Hepatocyte (in vitro differentiated cells): Measurements from ENCODE around the gene MAMDC2. TPM values are rescaled to one million over a fixed set of nuclear protein-coding genes. Genes with fewer than 3 reads are reported as not detected.
A peak's percentile ranks its signal among the peaks of the same experiment; 100 is the strongest.

Experiments used
- DNase-seq: peaks from one replicate; pipeline ENCODE4 v3.0.0-alpha.2; 2016; ENCODE audit warnings: low spot score
- H2AFZ ChIP-seq: fragments of 200-600 bp; sonication (generic); 2 replicates; pipeline ENCODE4 v1.6.0; 2016; ENCODE audit warnings: antibody characterized with exemption, mild to moderate bottlenecking
- H3K27ac ChIP-seq: fragments of 200-600 bp; sonication (generic); 2 replicates; pipeline ENCODE4 v1.5.1; 2016; ENCODE audit warnings: mild to moderate bottlenecking
- H3K27me3 ChIP-seq: fragments of 200-600 bp; sonication (generic); 2 replicates; pipeline ENCODE4 v1.6.1; 2016
- H3K36me3 ChIP-seq: fragments of 200-600 bp; sonication (generic); replicated peaks from 2 replicates; pipeline ENCODE4 v1.5.1; 2016; ENCODE audit warnings: low read depth; ENCODE audit not compliant: insufficient read depth
- H3K4me1 ChIP-seq: fragments of 200-600 bp; sonication (generic); 2 replicates; pipeline ENCODE4 v1.5.1; 2016; ENCODE audit warnings: mild to moderate bottlenecking, moderate library complexity; ENCODE audit not compliant: insufficient read depth
- H3K4me2 ChIP-seq: fragments of 200-600 bp; sonication (generic); 2 replicates; pipeline ENCODE4 v1.6.0; 2016
- H3K4me3 ChIP-seq: fragments of 200-600 bp; sonication (generic); 2 replicates; pipeline ENCODE4 v1.5.1; 2016; ENCODE audit warnings: mild to moderate bottlenecking
- H3K79me2 ChIP-seq: fragments of 200-600 bp; sonication (generic); 2 replicates; pipeline ENCODE4 v1.6.0; 2017; ENCODE audit warnings: mild to moderate bottlenecking
- H3K9me2 ChIP-seq: fragments of 200-600 bp; sonication (generic); replicated peaks from 2 replicates; pipeline ENCODE4 v1.6.0; 2017; ENCODE audit warnings: mild to moderate bottlenecking; ENCODE audit not compliant: insufficient read depth
- H3K9me3 ChIP-seq: fragments of 200-600 bp; sonication (generic); 2 replicates; pipeline ENCODE4 v1.5.1; 2016; ENCODE audit warnings: low read depth, mild to moderate bottlenecking
- H4K20me1 ChIP-seq: fragments of 200-600 bp; sonication (generic); 2 replicates; pipeline ENCODE4 v1.6.0; 2016; ENCODE audit warnings: mild to moderate bottlenecking; ENCODE audit not compliant: insufficient read depth, poor library complexity, severe bottlenecking
- EZH2 ChIP-seq: fragments of 200-600 bp; sonication (generic); IDR thresholded peaks from 2 replicates; pipeline ENCODE4 v1.6.1; 2016; ENCODE audit warnings: antibody characterized with exemption, mild to moderate bottlenecking, borderline replicate concordance
- EZH2phosphoT487 ChIP-seq: fragments of 200-600 bp; sonication (generic); IDR thresholded peaks from one replicate; pipeline ENCODE4 v1.6.1; 2018; ENCODE audit warnings: antibody characterized with exemption, mild to moderate bottlenecking, low read depth, moderate library complexity; ENCODE audit not compliant: unreplicated experiment, severe bottlenecking
- WGBS: methylation state at CpG from one replicate; pipeline ENCODE4 v1.1.6; 2016; ENCODE audit warnings: low lambda C conversion rate; ENCODE audit errors: missing lambda C conversion rate; 5-methylcytosine and 5-hydroxymethylcytosine counted together
- polyA plus RNA-seq: library from polyadenylated mRNA; unstranded; fragments of >200 nt; fragmentation: Nextera tagmentation; extraction: Ambion mirVana; gene quantifications from 2 replicates; pipeline ENCODE4 v1.2.1, GENCODE V29; 2016
- total RNA-seq: library from RNA; depleted of rRNA; stranded (reverse); fragments of >200 nt; gene quantifications from 2 replicates; pipeline ENCODE4 v1.2.3, GENCODE V29; 2014
- TF ChIP-seq, protein P1 (sequence below): fragments of 200-600 bp; sonication (generic); IDR thresholded peaks from 2 replicates; pipeline ENCODE4 v1.5.1; 2016; ENCODE audit warnings: antibody characterized with exemption, mild to moderate bottlenecking; ENCODE audit not compliant: poor library complexity

MAMDC2 gene
- total and polyA plus RNA-seq, 2 experiments from 2014 or later, result 0.65 to 1.9 TPM

DNA sequence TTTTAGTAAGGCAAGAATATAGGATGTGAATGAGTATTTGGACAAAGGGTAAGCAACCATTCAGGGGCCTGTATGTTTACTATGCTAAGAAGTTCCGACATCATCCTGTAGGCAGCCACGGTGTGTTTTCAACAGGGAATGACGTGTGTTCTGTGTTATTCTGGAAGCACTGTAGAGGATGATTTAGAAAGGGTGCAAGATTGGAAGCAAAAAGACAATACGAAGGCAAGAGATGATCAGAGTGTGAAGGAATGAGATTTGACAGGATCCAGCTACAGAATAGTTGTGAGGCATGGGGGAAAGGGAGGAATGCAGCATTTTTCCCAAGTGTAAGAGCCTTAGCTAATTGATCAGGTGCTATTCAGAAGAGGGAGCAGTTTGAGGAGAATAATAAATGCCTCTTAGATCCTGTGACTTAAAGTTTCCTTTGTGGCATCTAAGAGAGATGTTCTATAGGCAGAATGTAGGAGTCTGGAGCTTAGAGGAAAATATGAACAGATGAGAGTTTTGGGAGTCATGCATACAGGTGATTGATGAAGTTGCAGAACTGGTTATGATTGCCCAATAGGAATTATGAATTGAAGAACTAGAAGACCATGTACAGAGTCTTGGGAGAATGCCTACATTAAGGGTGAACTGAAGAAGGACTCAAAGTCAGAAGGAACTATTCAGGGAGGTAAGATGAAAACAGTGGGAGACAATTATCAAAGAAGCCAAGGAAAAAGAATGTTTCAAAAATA is 217.7 kb downstream of the MAMDC2 start:
- H3K9me2 ChIP-seq, result no peaks in the 10 kb centered on the region
- H3K9me3 ChIP-seq, result no peaks in the 10 kb centered on the region
- H3K27ac ChIP-seq, result peak overlapping the region; percentile 96
- H3K36me3 ChIP-seq, result no peaks in the 10 kb centered on the region
- H2AFZ ChIP-seq, result no peak overlapping the region
- peak overlapping the region; percentile 75 for H3K4me2 ChIP-seq
- H3K27me3 ChIP-seq, result no peaks in the 10 kb centered on the region
- WGBS, result 70% methylated on average over 4 of the region's 4 CpGs
- DNase-seq, result no peak
- peaks cover 40% of the 10 kb centered on the region for H3K4me1 ChIP-seq
- no peak overlapping the region for H3K4me3 ChIP-seq
- TF ChIP-seq EZH2 (no peak), EZH2phosphoT487 (no peak)
- H4K20me1 ChIP-seq, result peaks cover 37% of the 10 kb centered on the region
- peaks cover 85% of the 10 kb centered on the region for H3K79me2 ChIP-seq

DNA sequence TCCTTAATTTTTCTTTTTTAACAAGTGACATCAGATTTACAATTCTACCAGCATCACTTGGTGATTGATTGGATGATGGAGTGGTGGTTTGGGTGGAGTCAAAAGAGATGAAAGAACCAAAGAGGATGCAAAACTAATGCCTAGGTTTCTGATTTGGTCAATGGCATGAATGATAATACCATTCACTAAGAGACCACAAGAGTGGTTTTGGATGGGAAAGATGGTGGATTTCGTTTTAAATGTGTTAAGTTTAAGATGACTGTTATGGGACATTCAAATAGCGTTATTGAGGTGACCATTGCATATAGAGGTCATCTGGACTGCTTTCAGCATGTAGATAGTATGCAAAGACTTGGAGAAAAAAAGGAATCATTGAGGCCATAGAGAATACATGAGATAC is 218.7 kb downstream of the MAMDC2 start:
- no peak for DNase-seq
- TF ChIP-seq EZH2phosphoT487 (no peak), EZH2 (no peak)
- TF ChIP-seq, protein P1, sequence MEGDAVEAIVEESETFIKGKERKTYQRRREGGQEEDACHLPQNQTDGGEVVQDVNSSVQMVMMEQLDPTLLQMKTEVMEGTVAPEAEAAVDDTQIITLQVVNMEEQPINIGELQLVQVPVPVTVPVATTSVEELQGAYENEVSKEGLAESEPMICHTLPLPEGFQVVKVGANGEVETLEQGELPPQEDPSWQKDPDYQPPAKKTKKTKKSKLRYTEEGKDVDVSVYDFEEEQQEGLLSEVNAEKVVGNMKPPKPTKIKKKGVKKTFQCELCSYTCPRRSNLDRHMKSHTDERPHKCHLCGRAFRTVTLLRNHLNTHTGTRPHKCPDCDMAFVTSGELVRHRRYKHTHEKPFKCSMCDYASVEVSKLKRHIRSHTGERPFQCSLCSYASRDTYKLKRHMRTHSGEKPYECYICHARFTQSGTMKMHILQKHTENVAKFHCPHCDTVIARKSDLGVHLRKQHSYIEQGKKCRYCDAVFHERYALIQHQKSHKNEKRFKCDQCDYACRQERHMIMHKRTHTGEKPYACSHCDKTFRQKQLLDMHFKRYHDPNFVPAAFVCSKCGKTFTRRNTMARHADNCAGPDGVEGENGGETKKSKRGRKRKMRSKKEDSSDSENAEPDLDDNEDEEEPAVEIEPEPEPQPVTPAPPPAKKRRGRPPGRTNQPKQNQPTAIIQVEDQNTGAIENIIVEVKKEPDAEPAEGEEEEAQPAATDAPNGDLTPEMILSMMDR, result no peak
- Histone ChIP-seq H3K9me2 (no peaks in the 10 kb centered on the region), H3K36me3 (no peaks in the 10 kb centered on the region), H3K27ac (peak overlapping the region; percentile 17), H2AFZ (no peak overlapping the region), H3K27me3 (no peaks in the 10 kb centered on the region), H3K79me2 (peaks cover 88% of the 10 kb centered on the region), H3K4me2 (peak overlapping the region; percentile 75), H3K9me3 (no peaks in the 10 kb centered on the region), H3K4me3 (no peak overlapping the region), H4K20me1 (peaks cover 39% of the 10 kb centered on the region), H3K4me1 (peaks cover 30% of the 10 kb centered on the region)
- 97% methylated on average over 2 of the region's 2 CpGs for WGBS

DNA sequence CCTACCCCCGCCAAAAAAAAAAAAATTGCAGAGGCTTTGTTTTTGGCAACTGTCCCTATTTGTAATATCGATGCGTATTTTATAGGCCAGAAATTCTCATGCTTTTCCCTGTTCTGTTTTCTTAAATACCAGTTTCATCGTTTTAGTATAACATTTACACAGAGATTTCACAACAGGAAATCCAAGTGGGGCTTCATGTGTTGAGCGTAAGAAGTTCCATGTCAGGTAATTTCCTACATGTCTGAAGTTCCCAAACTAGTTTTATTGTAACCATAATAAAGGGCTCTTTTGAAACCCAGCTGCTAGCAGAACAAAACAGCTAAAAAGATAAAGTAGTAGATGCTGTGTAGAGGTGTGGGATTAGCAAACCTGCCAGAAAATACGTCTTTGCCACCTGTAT is 219.3 kb downstream of the MAMDC2 start:
- Histone ChIP-seq H3K79me2 (peaks cover 88% of the 10 kb centered on the region), H3K4me1 (peaks cover 24% of the 10 kb centered on the region), H4K20me1 (peaks cover 41% of the 10 kb centered on the region), H3K4me3 (no peak overlapping the region), H3K36me3 (no peaks in the 10 kb centered on the region), H2AFZ (no peak overlapping the region), H3K4me2 (peak overlapping the region; percentile 75), H3K9me3 (no peaks in the 10 kb centered on the region), H3K9me2 (no peaks in the 10 kb centered on the region), H3K27me3 (no peaks in the 10 kb centered on the region), H3K27ac (peak overlapping the region; percentile 17)
- TF ChIP-seq EZH2, result no peak
- TF ChIP-seq, protein P1, result no peak
- no peak for TF ChIP-seq EZH2phosphoT487
- no peak for DNase-seq
- 72% methylated on average over 6 of the region's 6 CpGs for WGBS

DNA sequence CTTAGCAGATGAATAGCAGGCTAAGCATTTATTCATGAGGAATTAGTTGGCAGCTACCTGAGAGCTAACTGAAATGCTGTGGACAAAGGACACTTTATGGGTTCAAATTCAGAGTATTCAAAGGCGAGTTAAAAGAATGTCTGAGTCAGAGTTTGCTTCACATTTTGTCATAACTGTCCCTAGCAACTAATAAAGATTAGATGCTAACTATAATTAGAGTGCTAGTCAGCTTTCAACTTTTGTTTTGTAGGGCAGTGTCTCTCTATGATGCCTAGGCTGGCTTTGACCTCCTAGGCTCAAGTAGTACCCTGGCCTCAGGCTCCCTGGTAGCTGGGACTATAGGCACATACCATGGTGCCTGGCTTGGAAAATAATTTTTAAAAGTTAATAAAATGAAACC is 219.8 kb downstream of the MAMDC2 start:
- no peaks in the 10 kb centered on the region for H3K9me2 ChIP-seq
- peak overlapping the region; percentile 17 for H3K27ac ChIP-seq

More for the DNA sequence above, 219.8 kb downstream of the MAMDC2 start:
- no peaks in the 10 kb centered on the region for H3K27me3 ChIP-seq
- peaks cover 92% of the 10 kb centered on the region for H3K79me2 ChIP-seq
- H3K4me3 ChIP-seq, result no peak overlapping the region
- WGBS, result 74% methylated on average over 1 of the region's 1 CpG
- no peaks in the 10 kb centered on the region for H3K9me3 ChIP-seq
- peak overlapping the region; percentile 75 for H3K4me2 ChIP-seq
- no peaks in the 10 kb centered on the region for H3K36me3 ChIP-seq
- no peak for DNase-seq
- TF ChIP-seq, protein P1, result no peak
- no peak for TF ChIP-seq EZH2phosphoT487
- TF ChIP-seq EZH2, result no peak
- H3K4me1 ChIP-seq, result peaks cover 19% of the 10 kb centered on the region
- peaks cover 41% of the 10 kb centered on the region for H4K20me1 ChIP-seq
- no peak overlapping the region for H2AFZ ChIP-seq
